ENCODE data around the gene S100A12. TPM values are rescaled to one million over a fixed set of nuclear protein-coding genes. Genes with fewer than 3 reads are reported as not detected.

Gene S100A12
- total and polyA plus RNA-seq, 9 of the 15 experiments (the other 6 are each of a cell fraction or from before 2014, with no cell fraction given): not detected

DNA sequence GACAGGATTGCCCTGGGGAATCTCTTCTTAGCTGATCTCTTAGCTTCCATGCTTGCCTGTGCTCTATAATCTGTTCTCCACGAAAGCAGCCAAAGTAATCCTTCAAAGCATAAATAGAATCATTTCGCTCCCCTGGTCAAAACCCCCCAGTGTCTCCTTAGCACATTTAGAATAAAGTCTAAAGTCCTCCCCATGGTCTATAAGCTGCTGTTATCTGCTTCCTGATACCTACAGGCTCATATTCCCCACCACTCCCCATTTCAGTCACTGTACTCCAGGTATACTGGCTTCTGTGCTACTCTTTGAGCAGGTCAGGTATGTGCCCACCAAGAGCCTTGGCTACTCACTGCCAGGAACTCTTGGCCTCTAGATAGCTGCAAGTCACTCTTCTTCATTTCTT, 2.9 kb downstream of the S100A12 start:
- no peak overlapping the region for H3K9ac ChIP-seq (ENCODE audit: insufficient read depth in 1 of 2, low read depth in 2 of 2, low read length in 2 of 2)
- H3K27me3 ChIP-seq (ENCODE audit: control insufficient read depth in 2 of 2, insufficient read depth in 2 of 2, low read length in 2 of 2): peaks cover 0 to 26% of the 10 kb centered on the region in 2 experiments; a peak in 3 of 5 replicates
- TF ChIP-seq, protein P1, sequence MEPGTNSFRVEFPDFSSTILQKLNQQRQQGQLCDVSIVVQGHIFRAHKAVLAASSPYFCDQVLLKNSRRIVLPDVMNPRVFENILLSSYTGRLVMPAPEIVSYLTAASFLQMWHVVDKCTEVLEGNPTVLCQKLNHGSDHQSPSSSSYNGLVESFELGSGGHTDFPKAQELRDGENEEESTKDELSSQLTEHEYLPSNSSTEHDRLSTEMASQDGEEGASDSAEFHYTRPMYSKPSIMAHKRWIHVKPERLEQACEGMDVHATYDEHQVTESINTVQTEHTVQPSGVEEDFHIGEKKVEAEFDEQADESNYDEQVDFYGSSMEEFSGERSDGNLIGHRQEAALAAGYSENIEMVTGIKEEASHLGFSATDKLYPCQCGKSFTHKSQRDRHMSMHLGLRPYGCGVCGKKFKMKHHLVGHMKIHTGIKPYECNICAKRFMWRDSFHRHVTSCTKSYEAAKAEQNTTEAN (CRISPR knock-in tag; IDR thresholded peaks at IDR 0.05): no peak
- TF ChIP-seq MYBL2 (IDR thresholded peaks at IDR 0.05; ENCODE audit: low read depth): no peak
- TF ChIP-seq MYBL2 (CRISPR knock-in tag; IDR thresholded peaks at IDR 0.05; ENCODE audit: borderline replicate concordance): no peak
- no peak for TF ChIP-seq NR2C2 (CRISPR knock-in tag; IDR thresholded peaks at IDR 0.05)
- no peak for TF ChIP-seq NR2C2 (tag; IDR thresholded peaks at IDR 0.05)
- no peak for TF ChIP-seq TEAD2 (tag; IDR thresholded peaks at IDR 0.05)
- TF ChIP-seq, protein P2, sequence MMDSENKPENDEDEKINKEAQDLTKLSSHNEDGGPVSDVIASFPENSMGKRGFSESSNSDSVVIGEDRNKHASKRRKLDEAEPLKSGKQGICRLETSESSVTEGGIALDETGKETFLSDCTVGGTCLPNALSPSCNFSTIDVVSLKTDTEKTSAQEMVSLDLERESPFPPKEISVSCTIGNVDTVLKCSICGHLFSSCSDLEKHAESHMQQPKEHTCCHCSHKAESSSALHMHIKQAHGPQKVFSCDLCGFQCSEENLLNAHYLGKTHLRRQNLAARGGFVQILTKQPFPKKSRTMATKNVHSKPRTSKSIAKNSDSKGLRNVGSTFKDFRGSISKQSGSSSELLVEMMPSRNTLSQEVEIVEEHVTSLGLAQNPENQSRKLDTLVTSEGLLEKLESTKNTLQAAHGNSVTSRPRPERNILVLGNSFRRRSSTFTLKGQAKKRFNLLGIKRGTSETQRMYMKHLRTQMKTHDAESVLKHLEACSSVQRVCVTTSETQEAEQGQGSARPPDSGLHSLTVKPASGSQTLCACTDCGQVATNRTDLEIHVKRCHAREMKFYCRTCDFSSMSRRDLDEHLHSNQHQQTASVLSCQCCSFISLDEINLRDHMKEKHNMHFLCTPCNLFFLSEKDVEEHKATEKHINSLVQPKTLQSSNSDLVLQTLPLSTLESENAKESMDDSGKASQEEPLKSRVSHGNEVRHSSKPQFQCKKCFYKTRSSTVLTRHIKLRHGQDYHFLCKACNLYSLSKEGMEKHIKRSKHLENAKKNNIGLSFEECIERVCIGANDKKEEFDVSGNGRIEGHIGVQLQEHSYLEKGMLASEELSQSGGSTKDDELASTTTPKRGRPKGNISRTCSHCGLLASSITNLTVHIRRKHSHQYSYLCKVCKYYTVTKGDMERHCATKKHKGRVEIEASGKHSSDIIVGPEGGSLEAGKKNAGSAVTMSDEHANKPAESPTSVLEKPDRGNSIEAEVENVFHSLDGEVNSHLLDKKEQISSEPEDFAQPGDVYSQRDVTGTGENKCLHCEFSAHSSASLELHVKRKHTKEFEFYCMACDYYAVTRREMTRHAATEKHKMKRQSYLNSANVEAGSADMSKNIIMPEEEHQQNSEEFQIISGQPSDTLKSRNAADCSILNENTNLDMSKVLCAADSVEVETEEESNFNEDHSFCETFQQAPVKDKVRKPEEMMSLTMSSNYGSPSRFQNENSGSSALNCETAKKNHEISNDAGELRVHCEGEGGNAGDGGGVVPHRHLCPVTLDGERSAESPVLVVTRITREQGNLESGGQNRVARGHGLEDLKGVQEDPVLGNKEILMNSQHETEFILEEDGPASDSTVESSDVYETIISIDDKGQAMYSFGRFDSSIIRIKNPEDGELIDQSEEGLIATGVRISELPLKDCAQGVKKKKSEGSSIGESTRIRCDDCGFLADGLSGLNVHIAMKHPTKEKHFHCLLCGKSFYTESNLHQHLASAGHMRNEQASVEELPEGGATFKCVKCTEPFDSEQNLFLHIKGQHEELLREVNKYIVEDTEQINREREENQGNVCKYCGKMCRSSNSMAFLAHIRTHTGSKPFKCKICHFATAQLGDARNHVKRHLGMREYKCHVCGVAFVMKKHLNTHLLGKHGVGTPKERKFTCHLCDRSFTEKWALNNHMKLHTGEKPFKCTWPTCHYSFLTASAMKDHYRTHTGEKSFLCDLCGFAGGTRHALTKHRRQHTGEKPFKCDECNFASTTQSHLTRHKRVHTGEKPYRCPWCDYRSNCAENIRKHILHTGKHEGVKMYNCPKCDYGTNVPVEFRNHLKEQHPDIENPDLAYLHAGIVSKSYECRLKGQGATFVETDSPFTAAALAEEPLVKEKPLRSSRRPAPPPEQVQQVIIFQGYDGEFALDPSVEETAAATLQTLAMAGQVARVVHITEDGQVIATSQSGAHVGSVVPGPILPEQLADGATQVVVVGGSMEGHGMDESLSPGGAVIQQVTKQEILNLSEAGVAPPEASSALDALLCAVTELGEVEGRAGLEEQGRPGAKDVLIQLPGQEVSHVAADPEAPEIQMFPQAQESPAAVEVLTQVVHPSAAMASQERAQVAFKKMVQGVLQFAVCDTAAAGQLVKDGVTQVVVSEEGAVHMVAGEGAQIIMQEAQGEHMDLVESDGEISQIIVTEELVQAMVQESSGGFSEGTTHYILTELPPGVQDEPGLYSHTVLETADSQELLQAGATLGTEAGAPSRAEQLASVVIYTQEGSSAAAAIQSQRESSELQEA (IDR thresholded peaks at IDR 0.05; ENCODE audit: low read depth): no peak
- TF ChIP-seq, protein P3, sequence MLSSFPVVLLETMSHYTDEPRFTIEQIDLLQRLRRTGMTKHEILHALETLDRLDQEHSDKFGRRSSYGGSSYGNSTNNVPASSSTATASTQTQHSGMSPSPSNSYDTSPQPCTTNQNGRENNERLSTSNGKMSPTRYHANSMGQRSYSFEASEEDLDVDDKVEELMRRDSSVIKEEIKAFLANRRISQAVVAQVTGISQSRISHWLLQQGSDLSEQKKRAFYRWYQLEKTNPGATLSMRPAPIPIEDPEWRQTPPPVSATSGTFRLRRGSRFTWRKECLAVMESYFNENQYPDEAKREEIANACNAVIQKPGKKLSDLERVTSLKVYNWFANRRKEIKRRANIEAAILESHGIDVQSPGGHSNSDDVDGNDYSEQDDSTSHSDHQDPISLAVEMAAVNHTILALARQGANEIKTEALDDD (IDR thresholded peaks at IDR 0.05): no peak
- TF ChIP-seq ZKSCAN3 (CRISPR knock-in tag; IDR thresholded peaks at IDR 0.05): no peak
- TF ChIP-seq ARID1B (IDR thresholded peaks at IDR 0.05): no peak
- no peak for TF ChIP-seq ZNF696 (CRISPR knock-in tag; conservative IDR thresholded peaks at IDR 0.05)
- TF ChIP-seq SMAD4 (CRISPR knock-in tag; conservative IDR thresholded peaks at IDR 0.05): no peak
- TF ChIP-seq XRCC4 (IDR thresholded peaks at IDR 0.05; ENCODE audit: extremely low read depth, insufficient read depth, insufficient read length): no peak
- DNase-seq (ENCODE audit: extremely low read depth in 1 of 4, low spot score in 3 of 4) (no peak), ATAC-seq (no peak), FAIRE-seq (no peak)
- CTCF ChIA-PET (ENCODE audit: low intra/inter-chr PET ratio): no interaction called here
- H4K20me1 ChIP-seq (replicated peaks; ENCODE audit: control insufficient read depth, insufficient read depth, low read length): no peaks in the 10 kb centered on the region
- H3K36me3 ChIP-seq (ENCODE audit: control insufficient read depth, insufficient read depth, low read length): no peaks in the 10 kb centered on the region
- POLR2A ChIA-PET: interaction anchor here (0.8 kb wide), 1 partner anchor 256 kb away, joined by 3 read pairs; the partner anchor contains the start of gene S100A1
- in situ Hi-C loops (cut with MboI) (no loop called here), intact Hi-C loops (cut with micrococcal nuclease) (no loop called here)
- no peaks in the 10 kb centered on the region for H3K79me2 ChIP-seq (ENCODE audit: control insufficient read depth, insufficient read depth, low read length)
- H3K9me3 ChIP-seq (replicated peaks; ENCODE audit: control insufficient read depth, insufficient read depth, low read depth, low read length): no peaks in the 10 kb centered on the region
- H2AFZ ChIP-seq (ENCODE audit: low read depth, low read length): no peak overlapping the region
- H3K9me1 ChIP-seq (ENCODE audit: control insufficient read depth, insufficient read depth, low read length): no peaks in the 10 kb centered on the region
- no peak overlapping the region for H3K27ac ChIP-seq (ENCODE audit: extremely low read depth, low read depth, low read length)
- no peaks in the 10 kb centered on the region for H3K4me1 ChIP-seq (replicated peaks in 1 of 2; ENCODE audit: control insufficient read depth in 2 of 2, insufficient read depth in 2 of 2, low read length in 2 of 2)
- 0% methylated on average over 2 of the region's 2 CpGs for WGBS (ENCODE audit: insufficient coverage, low coverage, missing lambda C conversion rate)
- H3K4me3 ChIP-seq: no peak overlapping the region
- no TSS peak for BruUV-seq (replicated peaks)
- H3K4me2 ChIP-seq (ENCODE audit: insufficient read depth, low read length): no peak overlapping the region
